B cell (primary cell): Measurements from ENCODE around the gene TEPSIN. TPM values are rescaled to one million over a fixed set of nuclear protein-coding genes. Genes with fewer than 3 reads are reported as not detected.

Experiments used
- ATAC-seq: fragments of 200-7000 bp; cut with Tn5 transposase; one replicate; pipeline ENCODE4 v1.10.0; 2021; ENCODE audit warnings: low read depth, mild to moderate bottlenecking, moderate number of reproducible peaks, moderate library complexity
- CTCF ChIA-PET: fragments of 350-600 bp; sonication (Branson Sonifier 250); formaldehyde crosslinking; loops from one replicate; lab custom pipeline; 2021; ENCODE audit warnings: antibody characterized with exemption, inconsistent platforms; lab: Charles Lee
- POLR2A ChIA-PET: fragments of 350-600 bp; sonication (Branson Sonifier 250); formaldehyde crosslinking; loops from one replicate; lab custom pipeline; 2021; ENCODE audit warnings: antibody characterized with exemption; lab: Charles Lee
- DNase-seq: peaks from one replicate; pipeline ENCODE4 v3.0.0; 2013
- H2AFZ ChIP-seq: 2 replicates; pipeline ENCODE4 v1.6.1; 2012; ENCODE audit warnings: mild to moderate bottlenecking, low read depth, low read length; ENCODE audit not compliant: insufficient read depth, poor library complexity, severe bottlenecking
- H3K27ac ChIP-seq, 2 donors: 1 replicate in 1 of 2; 2 replicates in 1 of 2; pipeline ENCODE4 v1.5.1; 2012 to 2013; ENCODE audit warnings: low read length in 2 of 2, mild to moderate bottlenecking in 2 of 2, moderate library complexity in 1 of 2
- H3K27me3 ChIP-seq, 4 experiments: fragments of 200-600 bp in 1 of 4; sonication (generic) in 1 of 4; replicated peaks in 1 of 4; 1 replicate in 2 of 4; 2 replicates in 2 of 4; pipeline versions ENCODE4 v1.6.1 to v1.7.0; 2013 to 2016; ENCODE audit warnings: low read length in 3 of 4, mild to moderate bottlenecking in 2 of 4, mixed read lengths in 1 of 4, moderate library complexity in 1 of 4; ENCODE audit not compliant: insufficient read depth in 4 of 4, control insufficient read depth in 3 of 4; ENCODE audit errors: control extremely low read depth in 1 of 4
- H3K36me3 ChIP-seq, 2 experiments: replicated peaks in 1 of 2; 1 replicate in 1 of 2; 2 replicates in 1 of 2; pipeline versions ENCODE4 v1.6.1 to v1.7.1; 2013; ENCODE audit warnings: low read length in 1 of 2; ENCODE audit not compliant: insufficient read depth in 2 of 2, control insufficient read depth in 1 of 2; ENCODE audit errors: control extremely low read depth in 1 of 2, extremely low read depth in 1 of 2
- H3K4me1 ChIP-seq, 2 donors: fragments of 200-600 bp in 1 of 2; sonication (generic) in 1 of 2; 1 replicate in 1 of 2; 2 replicates in 1 of 2; pipeline versions ENCODE4 v1.5.1 to v1.6.1; 2013 to 2017; ENCODE audit warnings: low read length in 2 of 2; ENCODE audit not compliant: control insufficient read depth in 2 of 2, insufficient read depth in 2 of 2
- H3K4me2 ChIP-seq: replicated peaks from 2 replicates; pipeline ENCODE3; 2012; ENCODE audit warnings: mild to moderate bottlenecking, low read depth, low read length; ENCODE audit not compliant: poor library complexity, severe bottlenecking
- H3K4me3 ChIP-seq, 5 experiments: fragments of 200-600 bp in 1 of 5; sonication (generic) in 1 of 5; 1 replicate in 3 of 5; 2 replicates in 2 of 5; pipeline versions ENCODE4 v1.5.1 to v1.7.0; 2011 to 2016; ENCODE audit warnings: low read length in 4 of 5, mild to moderate bottlenecking in 4 of 5, low read depth in 2 of 5, control low read depth in 1 of 5, moderate library complexity in 1 of 5; ENCODE audit not compliant: insufficient read depth in 1 of 5; ENCODE audit errors: control extremely low read depth in 1 of 5, extremely low read depth in 1 of 5
- H3K79me2 ChIP-seq: fragments of 200-600 bp; sonication (generic); one replicate; pipeline ENCODE4 v1.6.0; 2016; ENCODE audit warnings: low read length; ENCODE audit not compliant: control insufficient read depth, insufficient read depth
- H3K9ac ChIP-seq: fragments of 200-600 bp; sonication (generic); 2 replicates; pipeline ENCODE4 v1.6.1; 2017; ENCODE audit warnings: mild to moderate bottlenecking, low read length, moderate library complexity
- H3K9me3 ChIP-seq, 3 donors: one replicate each; pipeline versions ENCODE4 v1.6.1 to v1.7.1; 2013; ENCODE audit warnings: low read length in 2 of 3; ENCODE audit not compliant: control insufficient read depth in 2 of 3, insufficient read depth in 1 of 3; ENCODE audit errors: control extremely low read depth in 1 of 3
- H4K20me1 ChIP-seq: 2 replicates; pipeline ENCODE4 v1.6.0; 2012; ENCODE audit warnings: mild to moderate bottlenecking, low read length; ENCODE audit not compliant: insufficient read depth, control insufficient read depth, poor library complexity, severe bottlenecking
- H3K27ac Mint-ChIP-seq: one replicate; pipeline ENCODE4 v1.8.0; 2021; ENCODE audit warnings: mixed read lengths
- H3K27me3 Mint-ChIP-seq: one replicate; pipeline ENCODE4 v1.8.0; 2021; ENCODE audit warnings: mixed read lengths
- H3K4me1 Mint-ChIP-seq: one replicate; pipeline ENCODE4 v1.8.0; 2021; ENCODE audit warnings: mixed read lengths
- H3K4me3 Mint-ChIP-seq: one replicate; pipeline ENCODE4 v1.8.0; 2021; ENCODE audit warnings: mixed read lengths
- H3K9me3 Mint-ChIP-seq: one replicate; pipeline ENCODE4 v1.8.0; 2022; ENCODE audit warnings: mixed read lengths; ENCODE audit not compliant: insufficient read depth
- EZH2 ChIP-seq: IDR thresholded peaks from 2 replicates; pipeline ENCODE4 v1.6.1; 2012; ENCODE audit warnings: borderline replicate concordance, low read depth, mild to moderate bottlenecking, moderate library complexity, low read length; ENCODE audit not compliant: insufficient read depth, poor library complexity, severe bottlenecking
- WGBS: methylation state at CpG from one replicate; pipeline ENCODE4 v1.1.5; 2013; ENCODE audit warnings: missing lambda C conversion rate; ENCODE audit not compliant: insufficient coverage; 5-methylcytosine and 5-hydroxymethylcytosine counted together
- intact Hi-C: fragments of 100-400 bp; cut with micrococcal nuclease; formaldehyde crosslinking; loops from one replicate; pipeline ENCODE4 v1.10.0; 2022
- polyA plus RNA-seq: library from polyadenylated mRNA; depleted of rRNA; stranded (reverse); fragments of >200 nt; gene quantifications from 2 replicates; pipeline ENCODE4 v1.2.3, GENCODE V29; 2012
- total RNA-seq, 2 donors: library from RNA; stranded (reverse); fragments of 120-200 nt in 1 of 2; gene quantifications; 1 replicate in 1 of 2; 2 replicates in 1 of 2; pipeline versions ENCODE4 v1.2.3 to v1.2.4, GENCODE V29; 2013 to 2022
- TF ChIP-seq, protein P1 (sequence below): fragments of 200-600 bp; IDR thresholded peaks from one replicate; pipeline ENCODE4 v1.8.0; 2022; ENCODE audit warnings: antibody characterized with exemption, mild to moderate bottlenecking

Gene TEPSIN
- total and polyA plus RNA-seq, 2 donors (not counting 1 experiment from before 2014, with no cell fraction given), result 180 to 273 TPM

DNA sequence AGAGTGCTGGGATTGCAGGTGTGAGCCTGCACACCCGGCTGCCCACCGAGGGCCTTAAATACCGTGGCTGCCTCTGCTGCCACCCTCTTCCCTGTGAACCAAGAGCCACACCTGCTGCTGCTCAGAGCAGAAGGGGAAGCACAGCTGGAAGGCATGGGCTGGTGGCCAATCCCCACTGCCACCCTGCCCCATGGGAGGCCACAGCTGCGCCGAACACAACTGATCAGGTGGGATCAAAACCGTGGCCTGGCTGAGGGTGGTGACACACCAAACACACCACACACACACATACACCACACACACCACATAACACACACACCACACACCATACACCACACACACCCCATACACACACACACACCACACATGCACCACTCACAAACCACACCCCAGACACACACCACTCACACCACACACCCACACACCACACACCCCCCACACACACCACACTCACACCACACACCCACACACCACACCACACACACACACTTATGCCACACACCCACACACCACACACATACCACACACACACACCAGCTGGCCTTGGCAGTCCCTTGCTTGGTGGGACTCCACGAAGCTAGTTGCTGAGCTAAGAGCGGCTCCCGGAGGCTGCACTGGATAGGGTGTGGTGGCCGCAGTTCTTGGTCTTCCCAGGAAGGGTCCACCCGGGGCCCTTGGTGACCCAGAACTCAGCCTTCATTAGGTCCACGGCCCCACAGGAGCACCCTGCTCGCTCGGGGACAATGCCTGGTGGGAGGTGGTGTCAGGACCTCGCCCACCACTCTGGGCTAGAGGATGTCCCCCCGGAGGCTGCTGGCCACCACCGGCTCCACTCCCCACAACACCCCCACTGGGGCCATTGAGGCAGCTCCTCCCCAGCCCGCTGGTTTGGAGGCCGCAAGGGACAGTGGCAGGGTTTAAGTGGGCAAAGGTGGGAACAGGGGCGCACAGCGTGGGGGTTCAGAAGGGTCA lies 31.0 kb downstream of the TEPSIN start:
- H3K27ac ChIP-seq, result no peak overlapping the region
- Mint-ChIP-seq H3K4me3 (no peak overlapping the region), H3K9me3 (no peaks in the 10 kb centered on the region), H3K27me3 (no peaks in the 10 kb centered on the region), H3K4me1 (peaks cover 9% of the 10 kb centered on the region), H3K27ac (peak overlapping the region; percentile 75)
- no peak overlapping the region for H3K9ac ChIP-seq
- ATAC-seq, result peak; percentile 51
- H4K20me1 ChIP-seq, result no peaks in the 10 kb centered on the region
- no peak overlapping the region for H2AFZ ChIP-seq
- intact Hi-C loops, result no loop called here
- H3K4me2 ChIP-seq, result no peak overlapping the region
- TF ChIP-seq, protein P1, sequence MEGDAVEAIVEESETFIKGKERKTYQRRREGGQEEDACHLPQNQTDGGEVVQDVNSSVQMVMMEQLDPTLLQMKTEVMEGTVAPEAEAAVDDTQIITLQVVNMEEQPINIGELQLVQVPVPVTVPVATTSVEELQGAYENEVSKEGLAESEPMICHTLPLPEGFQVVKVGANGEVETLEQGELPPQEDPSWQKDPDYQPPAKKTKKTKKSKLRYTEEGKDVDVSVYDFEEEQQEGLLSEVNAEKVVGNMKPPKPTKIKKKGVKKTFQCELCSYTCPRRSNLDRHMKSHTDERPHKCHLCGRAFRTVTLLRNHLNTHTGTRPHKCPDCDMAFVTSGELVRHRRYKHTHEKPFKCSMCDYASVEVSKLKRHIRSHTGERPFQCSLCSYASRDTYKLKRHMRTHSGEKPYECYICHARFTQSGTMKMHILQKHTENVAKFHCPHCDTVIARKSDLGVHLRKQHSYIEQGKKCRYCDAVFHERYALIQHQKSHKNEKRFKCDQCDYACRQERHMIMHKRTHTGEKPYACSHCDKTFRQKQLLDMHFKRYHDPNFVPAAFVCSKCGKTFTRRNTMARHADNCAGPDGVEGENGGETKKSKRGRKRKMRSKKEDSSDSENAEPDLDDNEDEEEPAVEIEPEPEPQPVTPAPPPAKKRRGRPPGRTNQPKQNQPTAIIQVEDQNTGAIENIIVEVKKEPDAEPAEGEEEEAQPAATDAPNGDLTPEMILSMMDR, result no peak
- no peak for TF ChIP-seq EZH2
- H3K36me3 ChIP-seq, result peaks cover 0 to 10% of the 10 kb centered on the region in 2 experiments
- peak; percentile 46 for DNase-seq
- H3K79me2 ChIP-seq, result peaks cover 22% of the 10 kb centered on the region
- ChIA-PET CTCF (no interaction called here), POLR2A (no interaction called here)
- no peaks in the 10 kb centered on the region for H3K27me3 ChIP-seq
- peaks cover 3% of the 10 kb centered on the region in 2 donors for H3K4me1 ChIP-seq
- no peaks in the 10 kb centered on the region for H3K9me3 ChIP-seq
- no peak overlapping the region for H3K4me3 ChIP-seq
- 70% methylated on average over 19 of the region's 21 CpGs for WGBS

DNA sequence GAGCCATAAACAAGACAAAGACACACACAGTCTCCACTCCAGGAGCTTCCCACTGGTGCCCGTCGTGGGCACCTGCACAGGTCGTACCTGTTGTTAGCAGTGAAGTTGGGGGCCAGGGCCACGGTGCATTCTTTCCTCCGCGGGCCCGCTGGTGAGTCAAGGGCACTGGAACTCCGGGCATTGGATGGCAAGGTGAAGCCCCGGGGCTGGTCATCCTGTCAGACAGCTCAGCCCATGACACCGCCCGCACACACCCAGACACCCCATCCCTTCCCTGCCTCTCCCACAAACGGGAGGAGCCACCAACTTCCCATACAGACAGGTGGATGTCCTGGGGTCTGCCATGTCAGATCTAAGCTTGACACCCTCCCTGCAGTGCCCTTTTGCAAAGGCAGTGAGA lies 32.2 kb downstream of the TEPSIN start:
- Mint-ChIP-seq H3K4me1 (peaks cover 4% of the 10 kb centered on the region), H3K27me3 (no peaks in the 10 kb centered on the region), H3K27ac (no peak overlapping the region), H3K4me3 (no peak overlapping the region), H3K9me3 (no peaks in the 10 kb centered on the region)
- no peak for ATAC-seq
- Histone ChIP-seq H3K4me3 (no peak overlapping the region), H3K9me3 (no peaks in the 10 kb centered on the region), H4K20me1 (no peaks in the 10 kb centered on the region), H2AFZ (no peak overlapping the region), H3K4me1 (peaks cover 3% of the 10 kb centered on the region in 2 donors), H3K9ac (no peak overlapping the region), H3K4me2 (no peak overlapping the region), H3K79me2 (peaks cover 22% of the 10 kb centered on the region), H3K36me3 (peaks cover 0 to 10% of the 10 kb centered on the region in 2 experiments), H3K27me3 (no peaks in the 10 kb centered on the region), H3K27ac (no peak overlapping the region)
- 98% methylated on average over 11 of the region's 12 CpGs for WGBS
- POLR2A ChIA-PET, result no interaction called here
- DNase-seq, result no peak
- CTCF ChIA-PET, result no interaction called here
- intact Hi-C loops, result no loop called here
- TF ChIP-seq, protein P1, result no peak
- TF ChIP-seq EZH2, result no peak
